HCT116 (cell line): ENCODE results near the gene TEX22. TPM values are rescaled to one million over a fixed set of nuclear protein-coding genes. Genes with fewer than 3 reads are reported as not detected.

Experiments used
- ATAC-seq: fragments of 200-7000 bp; cut with Tn5 transposase; 2 replicates; pipeline ENCODE4 v1.9.1; 2020; ENCODE audit warnings: mild to moderate bottlenecking, moderate library complexity
- BruUV-seq: library from RNA; stranded (reverse); fragments of 400-500 nt; replicated peaks from 2 replicates; lab custom pipeline; 2021; lab: Mats Ljungman, UMichigan
- CTCF ChIA-PET: fragments of 300-600 bp; sonication (Branson Sonifier 250); formaldehyde crosslinking; loops from one replicate; lab custom pipeline; 2021; ENCODE audit warnings: antibody characterized with exemption; lab: Charles Lee
- POLR2A ChIA-PET: fragments of 300-600, 350-600 bp; sonication (Branson Sonifier 250); formaldehyde crosslinking; loops from one replicate; lab custom pipeline; 2021; ENCODE audit warnings: antibody characterized with exemption; lab: Charles Lee
- RAD21 ChIA-PET, 2 experiments: fragments of 300-600 bp; sonication (Branson Sonifier 250); formaldehyde crosslinking; loops; one replicate each; lab custom pipeline; 2023; ENCODE audit warnings: low total read pairs in 2 of 2; ENCODE audit not compliant: uncharacterized antibody in 2 of 2, unreplicated experiment in 2 of 2, low non-redundant PET in 1 of 2; lab: Charles Lee
- DNase-seq: peaks from one replicate; pipeline ENCODE4 v3.0.0-alpha.2; 2010; ENCODE audit warnings: low read depth, low spot score
- H2AFZ ChIP-seq: fragments of 200-600 bp; shearing (Covaris generic), sonication (generic); 2 replicates; pipeline ENCODE4 v1.6.1; 2017; ENCODE audit warnings: low read depth, mixed run types, mixed read lengths, antibody characterized with exemption, low read length; ENCODE audit not compliant: poor library complexity, severe bottlenecking
- H3K27ac ChIP-seq: 2 replicates; pipeline ENCODE4 v1.5.1; 2012; ENCODE audit warnings: low read depth, low read length
- H3K27me3 ChIP-seq: fragments of 200-600 bp; sonication (generic); 2 replicates; pipeline ENCODE4 v1.6.1; 2016; ENCODE audit warnings: mixed run types, low read length, mixed read lengths; ENCODE audit not compliant: insufficient read depth
- H3K36me3 ChIP-seq, 2 experiments: fragments of 200-500 bp in 1 of 2; fragments of 200-600 bp in 1 of 2; sonication (Bioruptor generic) in 1 of 2; sonication (generic) in 1 of 2; 2 replicates each; pipeline versions ENCODE4 v1.5.1 to v1.6.1; 2014 to 2016; ENCODE audit warnings: low read length in 2 of 2, inconsistent platforms in 1 of 2, mixed read lengths in 1 of 2, mixed run types in 1 of 2; ENCODE audit not compliant: insufficient read depth in 2 of 2, control insufficient read depth in 1 of 2
- H3K4me1 ChIP-seq, 2 experiments: fragments of 200-600 bp in 1 of 2; sonication (generic) in 1 of 2; 2 replicates each; pipeline versions ENCODE4 v1.5.1 to v1.6.1; 2012 to 2017; ENCODE audit warnings: low read length in 2 of 2, inconsistent platforms in 1 of 2, mild to moderate bottlenecking in 1 of 2, mixed read lengths in 1 of 2, mixed run types in 1 of 2, moderate library complexity in 1 of 2; ENCODE audit not compliant: insufficient read depth in 2 of 2, control insufficient read depth in 1 of 2
- H3K4me2 ChIP-seq: fragments of 200-600 bp; sonication (generic); 2 replicates; pipeline ENCODE4 v1.6.1; 2017; ENCODE audit warnings: mixed run types, low read length, mixed read lengths
- H3K4me3 ChIP-seq, 2 experiments: fragments of 200-600 bp in 1 of 2; sonication (generic) in 1 of 2; replicated peaks in 1 of 2; 2 replicates each; pipeline ENCODE4 v1.5.1; 2011 to 2016; ENCODE audit warnings: low read length in 2 of 2, control low read depth in 1 of 2, low read depth in 1 of 2, mild to moderate bottlenecking in 1 of 2, mixed read lengths in 1 of 2, mixed run types in 1 of 2
- H3K79me2 ChIP-seq: fragments of 200-600 bp; sonication (generic); 2 replicates; pipeline ENCODE4 v1.6.1; 2017; ENCODE audit warnings: mild to moderate bottlenecking, mixed run types, low read length, moderate library complexity, mixed read lengths; ENCODE audit not compliant: insufficient read depth
- H3K9ac ChIP-seq: fragments of 200-600 bp; sonication (generic); 2 replicates; pipeline ENCODE4 v1.6.1; 2016; ENCODE audit warnings: low read length, mixed read lengths
- H3K9me2 ChIP-seq: fragments of 200-600 bp; sonication (generic), shearing (Covaris generic); 2 replicates; pipeline ENCODE4 v1.6.1; 2017; ENCODE audit warnings: mixed run types, mild to moderate bottlenecking, moderate library complexity; ENCODE audit not compliant: insufficient read depth
- H3K9me3 ChIP-seq, 2 experiments: fragments of 200-500 bp in 1 of 2; fragments of 200-600 bp in 1 of 2; sonication (Bioruptor generic) in 1 of 2; sonication (generic) in 1 of 2; 2 replicates each; pipeline ENCODE4 v1.6.1; 2014 to 2017; ENCODE audit warnings: low read length in 2 of 2, mixed read lengths in 2 of 2, inconsistent platforms in 1 of 2, low read depth in 1 of 2, mild to moderate bottlenecking in 1 of 2, mixed run types in 1 of 2, moderate library complexity in 1 of 2; ENCODE audit not compliant: control insufficient read depth in 1 of 2, insufficient read depth in 1 of 2
- H4K20me1 ChIP-seq: fragments of 200-600 bp; sonication (generic), shearing (Covaris generic); 2 replicates; pipeline ENCODE4 v1.6.1; 2017; ENCODE audit warnings: mixed run types, mild to moderate bottlenecking, moderate library complexity; ENCODE audit not compliant: insufficient read depth
- ATF3 ChIP-seq: IDR thresholded peaks from 2 replicates; pipeline ENCODE4 v1.6.1; 2012
- CBX3 ChIP-seq: IDR thresholded peaks from 2 replicates; pipeline ENCODE4 v1.6.1; 2012; ENCODE audit warnings: low read depth
- CEBPB ChIP-seq: IDR thresholded peaks from 2 replicates; pipeline ENCODE4 v1.6.1; 2012; ENCODE audit warnings: low read depth
- CTCF ChIP-seq, 3 experiments: fragments of 200-600 bp in 1 of 3; sonication (generic) in 1 of 3; IDR thresholded peaks in 2 of 3; conservative IDR thresholded peaks in 1 of 3; 2 replicates each; pipeline ENCODE4 v1.5.1; 2012 to 2017; ENCODE audit warnings: low read depth in 2 of 3, low read length in 2 of 3, antibody characterized with exemption in 1 of 3, borderline replicate concordance in 1 of 3, control low read depth in 1 of 3, mild to moderate bottlenecking in 1 of 3, mixed read lengths in 1 of 3, mixed run types in 1 of 3, moderate library complexity in 1 of 3; ENCODE audit not compliant: insufficient read depth in 1 of 3
- EGR1 ChIP-seq: IDR thresholded peaks from 2 replicates; pipeline ENCODE4 v1.6.1; 2012; ENCODE audit warnings: low read depth
- ELF1 ChIP-seq: IDR thresholded peaks from 2 replicates; pipeline ENCODE4 v1.6.1; 2012; ENCODE audit warnings: low read depth, borderline replicate concordance
- EZH2phosphoT487 ChIP-seq: fragments of 200-600 bp; IDR thresholded peaks from 2 replicates; pipeline ENCODE4 v1.6.1; 2018; ENCODE audit warnings: antibody characterized with exemption, borderline replicate concordance
- FOSL1 ChIP-seq: IDR thresholded peaks from 2 replicates; pipeline ENCODE4 v1.6.1; 2012; ENCODE audit warnings: low read depth
- POLR2A ChIP-seq: IDR thresholded peaks from 2 replicates; pipeline ENCODE4 v1.7.0; 2011; ENCODE audit warnings: borderline replicate concordance; ENCODE audit not compliant: insufficient read depth, insufficient read length; ENCODE audit errors: extremely low read depth
- POLR2AphosphoS5 ChIP-seq: IDR thresholded peaks from 2 replicates; pipeline ENCODE4 v1.6.1; 2011; ENCODE audit warnings: mild to moderate bottlenecking, low read depth, low read length, moderate library complexity
- SIN3A ChIP-seq: IDR thresholded peaks from 2 replicates; pipeline ENCODE4 v1.6.1; 2012; ENCODE audit warnings: low read depth
- SP1 ChIP-seq: IDR thresholded peaks from 2 replicates; pipeline ENCODE4 v1.6.1; 2012; ENCODE audit warnings: low read depth
- SRF ChIP-seq: IDR thresholded peaks from 2 replicates; pipeline ENCODE4 v1.6.1; 2012; ENCODE audit warnings: low read depth
- YY1 ChIP-seq: IDR thresholded peaks from 2 replicates; pipeline ENCODE4 v1.6.1; 2011; ENCODE audit warnings: low read length, low read depth, moderate library complexity, mild to moderate bottlenecking; ENCODE audit not compliant: insufficient replicate concordance; ENCODE audit errors: extremely low read depth
- ZFX ChIP-seq: fragments of 450-650 bp; IDR thresholded peaks from 2 replicates; pipeline ENCODE4 v1.6.1; 2017
- ZNF274 ChIP-seq: fragments of 200-500 bp; sonication (Bioruptor generic); IDR thresholded peaks from 2 replicates; pipeline ENCODE4 v1.6.1; 2014; ENCODE audit warnings: mild to moderate bottlenecking, low read depth, low read length, inconsistent platforms
- intact Hi-C: fragments of 100-400 bp; cut with micrococcal nuclease; formaldehyde crosslinking; loops from 2 replicates; pipeline ENCODE4 v1.10.0; 2022
- total RNA-seq: library from RNA; stranded (reverse); gene quantifications from one replicate; pipeline ENCODE4 v1.2.1, GENCODE V29; 2021; ENCODE audit not compliant: unreplicated experiment
- TF ChIP-seq, protein P1 (sequence below): IDR thresholded peaks from 2 replicates; pipeline ENCODE4 v1.6.1; 2011; ENCODE audit warnings: mild to moderate bottlenecking, low read length, moderate library complexity; ENCODE audit not compliant: insufficient replicate concordance; ENCODE audit errors: extremely low read depth
- TF ChIP-seq, protein P2 (sequence below): IDR thresholded peaks from 2 replicates; pipeline ENCODE4 v1.6.1; 2012; ENCODE audit warnings: low read depth

TEX22 gene
- total RNA-seq, 1 experiment from 2014 or later, result 3.8 TPM

DNA sequence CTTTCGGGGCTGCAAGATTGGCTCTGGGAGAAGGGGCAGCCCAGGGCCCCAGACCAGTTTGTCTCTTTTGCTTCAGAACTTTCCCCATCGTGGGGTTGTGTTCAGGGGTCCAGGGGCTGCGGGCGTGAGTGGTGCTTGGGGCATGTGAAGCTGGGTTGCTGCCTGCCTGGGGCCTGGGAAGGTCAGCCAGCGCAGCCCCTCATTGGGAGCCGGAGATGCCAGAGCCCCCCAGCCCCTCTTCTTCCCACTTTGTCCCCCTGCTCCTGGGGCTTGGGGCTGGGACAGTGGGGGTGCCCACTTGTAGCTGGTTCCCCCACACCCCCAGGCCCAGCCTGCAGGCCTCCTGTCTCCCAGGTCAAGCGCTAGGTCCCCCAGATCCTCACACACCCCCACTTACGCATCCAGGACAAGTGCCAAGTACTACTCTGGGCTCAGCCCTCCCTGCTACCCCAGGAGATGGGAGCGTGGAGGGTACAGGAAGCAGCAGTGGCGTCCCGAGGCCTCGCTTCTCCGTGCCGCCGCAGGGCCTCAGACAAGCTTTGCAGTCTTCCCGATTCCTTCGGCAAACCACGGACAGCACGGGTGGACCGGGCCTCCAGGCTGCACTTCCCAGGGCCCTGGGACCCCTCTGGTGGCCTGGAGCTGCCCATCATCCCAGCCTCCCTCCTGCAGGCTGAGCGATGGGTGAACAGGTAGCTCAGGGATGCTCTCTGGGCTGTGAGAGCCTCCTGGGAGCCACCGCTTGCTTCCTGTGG lies 42.3 kb upstream of the TEX22 start:
- TF ChIP-seq SP1, result no peak
- TF ChIP-seq ZNF274, result no peak
- TF ChIP-seq EZH2phosphoT487, result no peak
- TF ChIP-seq FOSL1, result no peak
- no peak for TF ChIP-seq CEBPB
- TF ChIP-seq YY1, result no peak
- TF ChIP-seq ATF3, result no peak
- no peak for TF ChIP-seq EGR1
- TF ChIP-seq ZFX, result no peak
- TF ChIP-seq CBX3, result no peak
- no peak for TF ChIP-seq CTCF (IDR thresholded peaks at IDR 0.05 in 2 of 3, conservative IDR thresholded peaks at IDR 0.05 in 1 of 3; ENCODE audit: borderline replicate concordance in 1 of 3, insufficient read depth in 1 of 3, low read depth in 2 of 3, low read length in 2 of 3)
- no peak for TF ChIP-seq ELF1
- TF ChIP-seq SIN3A, result no peak
- TF ChIP-seq, protein P1, sequence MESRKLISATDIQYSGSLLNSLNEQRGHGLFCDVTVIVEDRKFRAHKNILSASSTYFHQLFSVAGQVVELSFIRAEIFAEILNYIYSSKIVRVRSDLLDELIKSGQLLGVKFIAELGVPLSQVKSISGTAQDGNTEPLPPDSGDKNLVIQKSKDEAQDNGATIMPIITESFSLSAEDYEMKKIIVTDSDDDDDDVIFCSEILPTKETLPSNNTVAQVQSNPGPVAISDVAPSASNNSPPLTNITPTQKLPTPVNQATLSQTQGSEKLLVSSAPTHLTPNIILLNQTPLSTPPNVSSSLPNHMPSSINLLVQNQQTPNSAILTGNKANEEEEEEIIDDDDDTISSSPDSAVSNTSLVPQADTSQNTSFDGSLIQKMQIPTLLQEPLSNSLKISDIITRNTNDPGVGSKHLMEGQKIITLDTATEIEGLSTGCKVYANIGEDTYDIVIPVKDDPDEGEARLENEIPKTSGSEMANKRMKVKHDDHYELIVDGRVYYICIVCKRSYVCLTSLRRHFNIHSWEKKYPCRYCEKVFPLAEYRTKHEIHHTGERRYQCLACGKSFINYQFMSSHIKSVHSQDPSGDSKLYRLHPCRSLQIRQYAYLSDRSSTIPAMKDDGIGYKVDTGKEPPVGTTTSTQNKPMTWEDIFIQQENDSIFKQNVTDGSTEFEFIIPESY, result no peak
- no peak for TF ChIP-seq SRF
- no peak for TF ChIP-seq POLR2A
- TF ChIP-seq POLR2AphosphoS5, result no peak
- TF ChIP-seq, protein P2, sequence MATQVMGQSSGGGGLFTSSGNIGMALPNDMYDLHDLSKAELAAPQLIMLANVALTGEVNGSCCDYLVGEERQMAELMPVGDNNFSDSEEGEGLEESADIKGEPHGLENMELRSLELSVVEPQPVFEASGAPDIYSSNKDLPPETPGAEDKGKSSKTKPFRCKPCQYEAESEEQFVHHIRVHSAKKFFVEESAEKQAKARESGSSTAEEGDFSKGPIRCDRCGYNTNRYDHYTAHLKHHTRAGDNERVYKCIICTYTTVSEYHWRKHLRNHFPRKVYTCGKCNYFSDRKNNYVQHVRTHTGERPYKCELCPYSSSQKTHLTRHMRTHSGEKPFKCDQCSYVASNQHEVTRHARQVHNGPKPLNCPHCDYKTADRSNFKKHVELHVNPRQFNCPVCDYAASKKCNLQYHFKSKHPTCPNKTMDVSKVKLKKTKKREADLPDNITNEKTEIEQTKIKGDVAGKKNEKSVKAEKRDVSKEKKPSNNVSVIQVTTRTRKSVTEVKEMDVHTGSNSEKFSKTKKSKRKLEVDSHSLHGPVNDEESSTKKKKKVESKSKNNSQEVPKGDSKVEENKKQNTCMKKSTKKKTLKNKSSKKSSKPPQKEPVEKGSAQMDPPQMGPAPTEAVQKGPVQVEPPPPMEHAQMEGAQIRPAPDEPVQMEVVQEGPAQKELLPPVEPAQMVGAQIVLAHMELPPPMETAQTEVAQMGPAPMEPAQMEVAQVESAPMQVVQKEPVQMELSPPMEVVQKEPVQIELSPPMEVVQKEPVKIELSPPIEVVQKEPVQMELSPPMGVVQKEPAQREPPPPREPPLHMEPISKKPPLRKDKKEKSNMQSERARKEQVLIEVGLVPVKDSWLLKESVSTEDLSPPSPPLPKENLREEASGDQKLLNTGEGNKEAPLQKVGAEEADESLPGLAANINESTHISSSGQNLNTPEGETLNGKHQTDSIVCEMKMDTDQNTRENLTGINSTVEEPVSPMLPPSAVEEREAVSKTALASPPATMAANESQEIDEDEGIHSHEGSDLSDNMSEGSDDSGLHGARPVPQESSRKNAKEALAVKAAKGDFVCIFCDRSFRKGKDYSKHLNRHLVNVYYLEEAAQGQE, result no peak
- TF ChIP-seq, all 23 proteins: peak for 0
- POLR2A ChIA-PET, result no interaction called here
- BruUV-seq, result no TSS peak
- H4K20me1 ChIP-seq, result no peaks in the 10 kb centered on the region
- H3K9ac ChIP-seq, result no peak overlapping the region
- no peak for DNase-seq
- H2AFZ ChIP-seq, result no peak overlapping the region
- H3K4me2 ChIP-seq, result no peak overlapping the region
- no peak overlapping the region for H3K4me3 ChIP-seq
- CTCF ChIA-PET, result no interaction called here
- no peaks in the 10 kb centered on the region for H3K9me2 ChIP-seq
- no peak overlapping the region for H3K27ac ChIP-seq
- H3K36me3 ChIP-seq, result no peaks in the 10 kb centered on the region; a peak in 1 of 4 replicates
- intact Hi-C loops, result no loop called here
- no peaks in the 10 kb centered on the region for H3K9me3 ChIP-seq
- H3K27me3 ChIP-seq, result no peaks in the 10 kb centered on the region
- peaks cover 4 to 5% of the 10 kb centered on the region in 2 experiments; a peak in 2 of 4 replicates for H3K4me1 ChIP-seq
- ATAC-seq, result no peak
- RAD21 ChIA-PET, result no interaction called here
- no peaks in the 10 kb centered on the region for H3K79me2 ChIP-seq
